ENCODE measurements around the gene DSC1. TPM values are rescaled to one million over a fixed set of nuclear protein-coding genes. Genes with fewer than 3 reads are reported as not detected.

The DSC1 gene
- polyA plus RNA-seq, 1 donor (not counting 4 experiments of a cell fraction or from before 2014, with no cell fraction given): 11.2 TPM

DNA sequence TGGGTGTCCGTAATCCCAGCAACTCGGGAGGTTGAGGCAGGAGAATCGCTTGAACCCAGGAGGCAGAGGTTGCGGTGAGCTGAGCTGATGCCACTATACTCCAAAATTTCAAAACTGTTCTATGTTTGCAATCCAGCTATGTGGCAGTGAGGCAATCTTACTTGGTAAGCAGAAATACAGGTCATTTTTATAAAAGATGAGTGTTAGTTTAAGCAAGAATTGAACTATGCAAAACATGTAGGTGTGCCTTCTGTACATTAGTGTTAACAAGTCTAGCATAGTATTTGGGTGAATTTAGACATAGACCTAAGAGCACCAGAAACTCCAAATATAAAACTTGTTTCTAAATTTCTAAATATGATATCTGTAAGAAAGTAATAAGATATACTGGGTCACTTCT, 7.2 kb downstream of the DSC1 start:
- FAIRE-seq: no peak

DNA sequence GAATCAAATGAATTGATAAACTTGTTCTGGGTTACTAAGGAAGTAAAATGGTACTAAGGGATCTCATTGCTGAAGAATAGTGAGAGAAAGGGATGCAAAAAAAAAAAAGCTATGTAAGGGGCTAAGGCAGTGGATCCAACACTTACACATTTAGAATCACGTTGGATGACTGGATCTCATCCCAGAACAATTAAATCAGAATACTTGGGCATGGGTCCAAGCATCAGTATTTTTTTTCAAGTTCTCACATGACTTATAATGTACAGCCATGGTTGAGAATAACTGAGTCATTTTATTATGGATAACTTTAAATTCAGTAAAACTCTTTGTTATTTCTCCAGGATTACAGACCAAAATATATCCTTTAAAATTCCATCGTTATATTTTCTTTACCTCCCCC, 8.5 kb downstream of the DSC1 start:
- no peak overlapping the region for H3K4me2 ChIP-seq (ENCODE audit: control insufficient read depth, extremely low read depth, insufficient read depth, low read depth, low read length)
- no peaks in the 10 kb centered on the region for H3K9me3 ChIP-seq (ENCODE audit: control insufficient read depth, low read depth, low read length)
- TF ChIP-seq EZH2 (IDR thresholded peaks at IDR 0.05; ENCODE audit: low read length): no peak
- TF ChIP-seq, protein P1, sequence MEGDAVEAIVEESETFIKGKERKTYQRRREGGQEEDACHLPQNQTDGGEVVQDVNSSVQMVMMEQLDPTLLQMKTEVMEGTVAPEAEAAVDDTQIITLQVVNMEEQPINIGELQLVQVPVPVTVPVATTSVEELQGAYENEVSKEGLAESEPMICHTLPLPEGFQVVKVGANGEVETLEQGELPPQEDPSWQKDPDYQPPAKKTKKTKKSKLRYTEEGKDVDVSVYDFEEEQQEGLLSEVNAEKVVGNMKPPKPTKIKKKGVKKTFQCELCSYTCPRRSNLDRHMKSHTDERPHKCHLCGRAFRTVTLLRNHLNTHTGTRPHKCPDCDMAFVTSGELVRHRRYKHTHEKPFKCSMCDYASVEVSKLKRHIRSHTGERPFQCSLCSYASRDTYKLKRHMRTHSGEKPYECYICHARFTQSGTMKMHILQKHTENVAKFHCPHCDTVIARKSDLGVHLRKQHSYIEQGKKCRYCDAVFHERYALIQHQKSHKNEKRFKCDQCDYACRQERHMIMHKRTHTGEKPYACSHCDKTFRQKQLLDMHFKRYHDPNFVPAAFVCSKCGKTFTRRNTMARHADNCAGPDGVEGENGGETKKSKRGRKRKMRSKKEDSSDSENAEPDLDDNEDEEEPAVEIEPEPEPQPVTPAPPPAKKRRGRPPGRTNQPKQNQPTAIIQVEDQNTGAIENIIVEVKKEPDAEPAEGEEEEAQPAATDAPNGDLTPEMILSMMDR (optimal IDR thresholded peaks at IDR 0.05 in 1 of 3, IDR thresholded peaks at IDR 0.05 in 1 of 3, conservative IDR thresholded peaks at IDR 0.05 in 1 of 3; ENCODE audit: extremely low read depth in 1 of 3, insufficient read depth in 2 of 3, low read length in 3 of 3): no peak
- no peaks in the 10 kb centered on the region for H4K20me1 ChIP-seq (ENCODE audit: control insufficient read depth, extremely low read depth, insufficient read depth, low read length)
- H3K27me3 ChIP-seq (ENCODE audit: control insufficient read depth, extremely low read depth, insufficient read depth, low read length): no peaks in the 10 kb centered on the region
- H3K9ac ChIP-seq (ENCODE audit: control insufficient read depth, extremely low read depth, insufficient read depth, low read length): no peak overlapping the region
- dilution Hi-C loops (cut with MboI; ENCODE audit: extremely low pct_ligation_motif_present, low sequenced_read_pairs): no loop called here
- no peaks in the 10 kb centered on the region for H3K79me2 ChIP-seq (ENCODE audit: control insufficient read depth, insufficient read depth, low read length)
- H3K4me1 ChIP-seq (ENCODE audit: control insufficient read depth, extremely low read depth, insufficient read depth, low read length): peaks cover 16% of the 10 kb centered on the region
- no peaks in the 10 kb centered on the region for H3K36me3 ChIP-seq (ENCODE audit: control insufficient read depth in 2 of 2, extremely low read depth in 1 of 2, insufficient read depth in 2 of 2, low read length in 2 of 2)
- no peak for FAIRE-seq
- no peak for DNase-seq (ENCODE audit: low read depth, low spot score)
- no peak overlapping the region for H2AFZ ChIP-seq (ENCODE audit: control insufficient read depth, low read length)
- no peaks in the 10 kb centered on the region for H3K9me1 ChIP-seq (ENCODE audit: control insufficient read depth, extremely low read depth, insufficient read depth, low read length)
- no peak overlapping the region for H3K27ac ChIP-seq (ENCODE audit: control insufficient read depth, insufficient read depth, low read length)
- no peak overlapping the region for H3K4me3 ChIP-seq (ENCODE audit: control insufficient read depth in 2 of 3, extremely low read depth in 1 of 3, insufficient read depth in 2 of 3, low read depth in 1 of 3, low read length in 3 of 3)

More for the DNA sequence above, 7.2 kb downstream of the DSC1 start:
- Histone ChIP-seq H3K36me3 (ENCODE audit: control insufficient read depth in 2 of 2, extremely low read depth in 1 of 2, insufficient read depth in 2 of 2, low read length in 2 of 2) (no peaks in the 10 kb centered on the region), H3K9me1 (ENCODE audit: control insufficient read depth, extremely low read depth, insufficient read depth, low read length) (no peaks in the 10 kb centered on the region), H3K79me2 (ENCODE audit: control insufficient read depth, insufficient read depth, low read length) (no peaks in the 10 kb centered on the region), H3K27ac (ENCODE audit: control insufficient read depth, insufficient read depth, low read length) (no peak overlapping the region), H4K20me1 (ENCODE audit: control insufficient read depth, extremely low read depth, insufficient read depth, low read length) (no peaks in the 10 kb centered on the region), H2AFZ (ENCODE audit: control insufficient read depth, low read length) (no peak overlapping the region), H3K27me3 (ENCODE audit: control insufficient read depth, extremely low read depth, insufficient read depth, low read length) (no peaks in the 10 kb centered on the region), H3K4me3 (ENCODE audit: control insufficient read depth in 2 of 3, extremely low read depth in 1 of 3, insufficient read depth in 2 of 3, low read depth in 1 of 3, low read length in 3 of 3) (no peak overlapping the region), H3K4me1 (ENCODE audit: control insufficient read depth, extremely low read depth, insufficient read depth, low read length) (peaks cover 16% of the 10 kb centered on the region), H3K9me3 (ENCODE audit: control insufficient read depth, low read depth, low read length) (no peaks in the 10 kb centered on the region), H3K9ac (ENCODE audit: control insufficient read depth, extremely low read depth, insufficient read depth, low read length) (no peak overlapping the region), H3K4me2 (ENCODE audit: control insufficient read depth, extremely low read depth, insufficient read depth, low read depth, low read length) (no peak overlapping the region)
- dilution Hi-C loops (cut with MboI; ENCODE audit: extremely low pct_ligation_motif_present, low sequenced_read_pairs): no loop called here
- no peak for DNase-seq (ENCODE audit: low read depth, low spot score)
- TF ChIP-seq, protein P1 (optimal IDR thresholded peaks at IDR 0.05 in 1 of 3, IDR thresholded peaks at IDR 0.05 in 1 of 3, conservative IDR thresholded peaks at IDR 0.05 in 1 of 3; ENCODE audit: extremely low read depth in 1 of 3, insufficient read depth in 2 of 3, low read length in 3 of 3): no peak
- TF ChIP-seq EZH2 (IDR thresholded peaks at IDR 0.05; ENCODE audit: low read length): no peak
